ENCODE measurements around the gene ADGRV1. TPM values are rescaled to one million over a fixed set of nuclear protein-coding genes. Genes with fewer than 3 reads are reported as not detected.

ADGRV1 gene
- total and polyA plus RNA-seq, 2 donors (not counting 3 experiments of a cell fraction or from before 2014, with no cell fraction given): 0.11 to 0.55 TPM

DNA sequence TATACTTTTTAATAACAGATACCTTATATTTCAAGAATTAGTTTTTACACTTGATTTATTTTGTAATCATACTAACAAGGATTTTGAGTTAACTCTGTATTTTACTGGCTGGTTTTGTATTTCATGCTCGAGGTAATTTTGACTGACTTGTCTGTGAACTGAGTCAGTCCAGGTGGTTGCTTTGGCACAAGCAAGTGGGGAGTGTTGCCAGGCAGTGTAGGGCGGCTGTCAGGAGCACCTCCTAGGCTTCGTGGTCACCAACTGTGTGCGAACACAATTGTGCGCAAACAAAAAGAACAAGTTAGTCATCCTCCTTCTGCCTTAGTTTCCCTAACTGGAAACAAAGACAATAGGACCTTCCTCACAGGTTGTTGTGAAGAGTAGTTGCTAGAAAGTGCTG is 286.3 kb downstream of the ADGRV1 start:
- H2AFZ ChIP-seq (ENCODE audit: low read depth, low read length): no peak overlapping the region
- no peaks in the 10 kb centered on the region for H4K20me1 ChIP-seq (replicated peaks; ENCODE audit: control insufficient read depth, extremely low read depth, insufficient read depth, low read length)
- H3K4me2 ChIP-seq (ENCODE audit: insufficient read depth, low read length): no peak overlapping the region
- no peak overlapping the region for H3K4me3 ChIP-seq (replicated peaks in 1 of 3; ENCODE audit: insufficient read depth in 1 of 3, low read depth in 1 of 3, low read length in 3 of 3)
- dilution Hi-C loops (cut with MboI; ENCODE audit: extremely low pct_ligation_motif_present, low sequenced_read_pairs) (no loop called here), intact Hi-C loops (cut with micrococcal nuclease) (no loop called here)
- DNase-seq (ENCODE audit: low read depth, low spot score) (no peak), FAIRE-seq (no peak)
- CTCF ChIA-PET: interaction anchor here (1.3 kb wide), 1 partner anchor 39 kb away, joined by 3 read pairs; no protein-coding TSS in a partner anchor
- H3K4me1 ChIP-seq (ENCODE audit: control insufficient read depth, extremely low read depth, insufficient read depth, low read length): no peaks in the 10 kb centered on the region
- no TSS peak for BruUV-seq (replicated peaks)
- no peak overlapping the region for H3K9ac ChIP-seq (replicated peaks; ENCODE audit: extremely low read depth, insufficient read depth, low read length)
- H3K27me3 ChIP-seq (ENCODE audit: control insufficient read depth in 2 of 2, insufficient read depth in 2 of 2, low read length in 2 of 2): peaks cover 0 to 2% of the 10 kb centered on the region in 2 experiments
- POLR2A ChIA-PET: no interaction called here
- no peaks in the 10 kb centered on the region for H3K9me3 ChIP-seq (replicated peaks; ENCODE audit: control insufficient read depth, insufficient read depth, low read length)
- H3K36me3 ChIP-seq (ENCODE audit: control insufficient read depth in 2 of 2, extremely low read depth in 1 of 2, insufficient read depth in 2 of 2, low read length in 2 of 2): no peaks in the 10 kb centered on the region
- H3K9me1 ChIP-seq (replicated peaks; ENCODE audit: control insufficient read depth, extremely low read depth, insufficient read depth, low read length): no peaks in the 10 kb centered on the region
- H3K27ac ChIP-seq (ENCODE audit: insufficient read depth, low read depth, low read length): no peak overlapping the region
- H3K79me2 ChIP-seq (ENCODE audit: control insufficient read depth, insufficient read depth, low read length): no peaks in the 10 kb centered on the region
- TF ChIP-seq, protein P1, sequence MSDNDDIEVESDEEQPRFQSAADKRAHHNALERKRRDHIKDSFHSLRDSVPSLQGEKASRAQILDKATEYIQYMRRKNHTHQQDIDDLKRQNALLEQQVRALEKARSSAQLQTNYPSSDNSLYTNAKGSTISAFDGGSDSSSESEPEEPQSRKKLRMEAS (IDR thresholded peaks at IDR 0.05; ENCODE audit: insufficient read depth, insufficient read length): no peak
- TF ChIP-seq POLR2AphosphoS5 (IDR thresholded peaks at IDR 0.05; ENCODE audit: insufficient read depth, low read depth, low read length): no peak
- no peak for TF ChIP-seq POLR2A (IDR thresholded peaks at IDR 0.05; ENCODE audit: low read depth, low read length)
- no peak for TF ChIP-seq EZH2 (IDR thresholded peaks at IDR 0.05; ENCODE audit: borderline replicate concordance, low read depth, low read length, severe bottlenecking)
- TF ChIP-seq JUN (IDR thresholded peaks at IDR 0.05; ENCODE audit: borderline replicate concordance, insufficient read depth, insufficient read length, low read depth): no peak
- TF ChIP-seq CTCF (IDR thresholded peaks at IDR 0.05; ENCODE audit: extremely low read depth in 1 of 2, insufficient read depth in 1 of 2, low read depth in 1 of 2, low read length in 2 of 2): no peak
- no peak for TF ChIP-seq FOS (IDR thresholded peaks at IDR 0.05; ENCODE audit: borderline replicate concordance, insufficient read depth, low read length)
- TF ChIP-seq GATA2 (IDR thresholded peaks at IDR 0.05; ENCODE audit: insufficient read depth, insufficient read length, low read depth, low read length): no peak
- TF ChIP-seq MYC (IDR thresholded peaks at IDR 0.05; ENCODE audit: low read depth, low read length): no peak
